HG03439 (cell line): ENCODE measurements around the gene TWF2.

Source experiments
- ATAC-seq: cut with Tn5 transposase; IDR thresholded peaks from one replicate; pipeline ENCODE4 v1.9.1; 2021; ENCODE audit warnings: mild to moderate bottlenecking, moderate library complexity; ENCODE audit not compliant: unreplicated experiment

The TWF2 gene

GRCh38 chr3:52223449-52224408 is 15.2 kb downstream of the TWF2 start:
- no peak for ATAC-seq

DNA sequence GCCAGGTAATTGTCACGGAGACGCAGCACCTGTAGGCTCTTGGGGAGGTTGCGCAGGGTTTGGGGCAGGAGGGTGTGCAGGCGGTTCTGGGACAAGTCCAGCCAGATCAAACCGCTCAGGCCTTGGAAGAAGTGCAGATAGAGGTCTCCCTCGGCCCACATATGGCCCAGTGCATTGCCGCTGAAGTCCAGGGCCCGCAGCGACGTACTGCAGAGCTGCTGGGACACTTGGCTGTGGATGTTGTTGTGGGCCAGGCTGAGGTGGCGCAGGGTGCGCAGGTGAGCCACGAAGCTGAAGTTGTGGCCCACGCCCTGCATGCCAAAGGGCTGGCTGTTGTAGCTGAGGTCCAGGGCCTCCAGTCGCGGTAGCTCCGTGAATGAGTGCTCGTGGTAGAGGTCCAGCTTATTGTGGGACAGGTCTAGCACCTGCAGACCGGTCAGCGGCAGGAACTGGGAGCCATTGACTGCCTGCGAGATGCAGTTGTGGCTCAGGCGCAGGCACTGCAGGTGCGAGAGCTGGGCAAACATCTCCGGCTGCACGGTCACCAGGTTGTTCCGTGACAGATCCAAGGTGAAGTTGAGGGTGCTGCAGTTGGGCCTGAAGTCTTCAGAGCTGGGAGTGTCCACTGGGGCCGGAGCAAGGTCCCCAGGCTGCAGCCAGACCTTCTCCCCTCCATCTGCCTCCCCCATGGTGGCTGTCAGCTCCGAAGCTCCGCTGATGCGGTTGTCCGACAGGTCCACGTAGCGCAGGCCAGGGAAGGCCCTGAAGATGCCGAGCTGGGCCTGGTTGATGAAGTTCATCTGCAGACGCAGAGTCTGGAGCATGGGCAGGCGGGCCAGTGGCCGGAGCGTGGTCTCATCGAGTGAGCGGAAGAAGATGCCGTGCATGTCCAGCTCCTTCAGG is 16.4 kb downstream of the TWF2 start:
- ATAC-seq = no peak

DNA sequence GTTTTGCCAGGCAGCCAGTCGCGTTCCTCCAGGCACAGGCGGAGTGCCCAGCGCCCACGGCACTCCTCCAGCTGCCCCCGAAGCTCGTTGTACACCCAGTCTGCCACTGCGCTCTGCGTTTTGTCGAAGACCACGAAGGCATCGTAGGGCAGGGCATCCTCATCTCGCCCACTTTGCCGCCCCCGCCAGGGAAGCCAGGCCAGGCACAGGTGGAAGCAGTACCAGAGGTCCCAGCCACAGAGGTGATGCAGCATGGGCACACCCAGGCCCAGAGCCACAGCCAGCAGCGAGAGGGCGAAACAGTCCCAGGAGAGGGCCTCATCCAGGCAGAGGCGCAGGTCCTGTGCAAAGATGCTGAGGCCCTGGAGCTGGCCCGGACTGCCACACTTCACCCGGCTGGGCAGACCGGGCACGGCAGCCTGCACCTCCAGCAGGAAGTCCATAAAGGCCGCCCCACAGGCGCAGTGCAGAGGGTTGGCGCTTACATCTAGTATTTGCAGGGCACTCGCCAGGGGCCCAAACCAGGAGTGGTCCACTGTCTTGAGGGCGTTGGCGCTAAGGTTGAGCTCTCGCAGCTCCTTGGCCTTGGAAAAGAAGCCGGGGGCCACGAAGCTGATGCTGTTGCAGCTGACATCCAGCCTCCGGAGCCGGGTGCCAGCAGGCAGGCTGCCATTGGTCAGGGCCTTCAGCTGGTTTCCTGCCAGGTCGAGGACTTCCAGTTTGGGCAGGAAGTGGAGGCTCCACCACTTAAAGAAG is 17.2 kb downstream of the TWF2 start:
- ATAC-seq = no peak

- ATAC-seq = no peak
Observed at GRCh38 chr3:52221141-52221562, 17.8 kb downstream of the TWF2 start.

DNA sequence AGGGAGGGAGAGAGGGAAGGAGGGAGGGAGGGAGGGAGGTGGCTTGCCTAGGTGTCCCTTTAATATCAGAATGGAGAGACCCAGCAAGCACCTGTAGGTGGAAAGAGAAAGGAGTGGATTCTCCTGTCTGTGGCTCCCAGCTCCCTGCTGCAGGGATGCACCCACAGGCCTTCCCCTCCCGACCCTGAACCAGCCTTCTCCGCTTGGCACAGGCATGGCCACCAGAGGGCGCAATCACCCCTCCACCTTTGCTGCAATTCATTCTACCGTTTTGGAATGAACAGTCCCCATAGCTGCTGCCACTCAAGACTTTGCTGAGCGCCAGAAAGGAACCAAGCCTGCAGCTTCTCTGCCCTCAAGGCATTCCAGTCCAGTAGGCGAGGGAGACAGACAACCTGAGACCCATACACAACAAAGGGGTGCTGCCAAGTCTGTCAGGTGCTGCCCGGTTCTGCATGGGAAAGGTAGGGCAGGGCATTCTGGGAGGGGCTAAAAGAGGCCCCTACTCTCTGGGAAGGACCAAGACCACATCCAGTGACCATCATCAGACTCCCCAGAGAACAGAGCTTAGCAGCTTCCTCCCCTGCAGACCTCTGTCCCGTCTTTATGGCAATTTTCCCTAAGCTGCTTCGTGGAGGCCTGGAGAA is 18.5 kb downstream of the TWF2 start:
- no peak for ATAC-seq

DNA sequence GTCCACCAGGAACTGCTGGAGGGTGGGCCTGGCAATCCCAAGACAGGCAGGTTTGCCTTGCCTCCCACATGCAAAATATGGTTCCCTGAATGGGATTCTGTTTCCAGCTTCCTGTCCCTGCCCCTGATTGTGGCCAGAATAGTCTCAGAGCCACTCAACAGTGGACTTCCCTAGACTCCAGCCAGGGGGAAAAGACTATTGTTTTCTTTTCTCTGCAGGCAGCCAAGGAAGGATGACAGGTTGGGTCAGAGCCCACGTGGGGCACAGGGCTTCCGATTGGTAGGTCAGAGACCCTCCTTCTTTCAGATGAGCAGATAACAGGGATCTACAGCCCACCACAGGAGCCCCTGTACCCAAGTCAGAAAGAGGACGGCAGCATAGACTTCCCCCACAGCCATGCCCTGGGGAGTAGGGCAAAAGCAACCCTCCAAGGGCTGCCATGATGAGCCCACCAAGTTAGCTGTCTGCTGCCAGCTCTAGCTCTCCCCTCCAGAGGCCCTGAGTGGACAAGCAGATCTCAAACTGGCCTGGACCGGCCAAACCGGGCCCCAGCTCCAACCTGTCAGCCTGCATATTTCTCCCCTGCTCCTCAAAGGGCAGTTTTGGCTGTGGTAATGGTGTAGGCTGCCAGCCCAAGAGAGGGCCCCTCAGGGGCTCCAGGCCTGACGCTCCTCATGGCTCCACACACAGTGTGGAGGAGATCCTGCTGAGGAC is 19.9 kb downstream of the TWF2 start:
- no peak for ATAC-seq

GRCh38 chr3:52218454-52218853 is 20.5 kb downstream of the TWF2 start:
- ATAC-seq = no peak

DNA sequence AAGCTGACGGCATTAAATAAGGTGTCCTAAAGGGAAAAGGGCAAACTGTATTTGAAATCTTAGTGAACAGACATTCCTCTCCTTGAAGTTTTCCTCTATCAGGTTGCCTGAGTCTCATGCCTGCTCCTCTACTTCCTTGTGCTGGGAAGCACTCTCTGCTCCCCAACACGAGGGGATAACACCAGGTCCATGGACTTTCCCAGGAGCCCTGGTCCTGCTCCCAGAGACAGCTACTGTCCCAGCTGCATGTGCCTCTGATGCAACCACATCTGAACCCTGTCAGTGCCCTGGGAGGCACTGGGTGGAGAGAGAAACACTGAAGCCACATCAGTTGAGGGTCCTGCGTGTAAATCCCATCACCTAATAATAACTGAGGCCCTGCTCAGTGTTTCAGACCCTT is 20.9 kb downstream of the TWF2 start:
- no peak for ATAC-seq

DNA sequence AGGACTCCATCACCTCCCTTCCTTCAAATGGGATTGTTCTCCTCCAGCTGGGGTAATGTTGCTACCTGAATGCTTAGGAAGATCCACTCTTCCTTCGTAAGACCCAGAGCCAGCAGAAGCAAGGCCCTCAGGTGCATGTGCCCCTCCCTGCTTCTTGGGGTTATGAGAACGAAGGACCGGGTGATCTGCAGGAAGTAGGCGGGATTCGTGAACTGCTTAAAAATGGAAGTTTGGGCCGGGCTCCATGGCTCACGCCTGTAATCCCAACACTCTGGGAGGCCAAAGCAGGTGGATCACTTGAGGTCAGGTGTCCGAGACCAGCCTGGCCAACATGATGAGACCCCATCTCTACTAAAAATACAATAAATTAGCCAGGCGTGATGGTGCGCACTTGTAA is 21.6 kb downstream of the TWF2 start:
- ATAC-seq = no peak

GRCh38 chr3:52216585-52217408 is 22.2 kb downstream of the TWF2 start:
- no peak for ATAC-seq

DNA sequence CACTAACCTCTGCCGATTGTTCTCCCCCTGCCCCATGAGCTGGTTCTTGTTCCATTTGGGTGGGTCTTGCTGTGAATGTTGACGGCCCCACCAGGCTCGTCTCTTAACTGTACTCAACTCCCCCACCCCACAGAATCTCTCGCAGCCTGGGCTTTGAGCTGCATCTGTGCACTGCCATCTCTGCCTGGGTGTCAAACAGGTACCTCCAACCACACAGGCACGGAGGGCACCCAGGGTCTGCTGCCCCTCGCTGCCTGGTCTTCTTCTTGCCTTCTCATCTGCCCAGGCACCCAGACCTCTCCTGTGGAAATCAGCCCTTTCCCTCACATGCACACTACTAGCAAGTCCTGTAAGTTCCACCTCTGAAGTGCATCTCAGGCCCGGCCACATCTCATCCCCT is 23.6 kb downstream of the TWF2 start:
- ATAC-seq = no peak

- no peak for ATAC-seq
Observed at GRCh38 chr3:52213901-52214300, 25.1 kb downstream of the TWF2 start.

DNA sequence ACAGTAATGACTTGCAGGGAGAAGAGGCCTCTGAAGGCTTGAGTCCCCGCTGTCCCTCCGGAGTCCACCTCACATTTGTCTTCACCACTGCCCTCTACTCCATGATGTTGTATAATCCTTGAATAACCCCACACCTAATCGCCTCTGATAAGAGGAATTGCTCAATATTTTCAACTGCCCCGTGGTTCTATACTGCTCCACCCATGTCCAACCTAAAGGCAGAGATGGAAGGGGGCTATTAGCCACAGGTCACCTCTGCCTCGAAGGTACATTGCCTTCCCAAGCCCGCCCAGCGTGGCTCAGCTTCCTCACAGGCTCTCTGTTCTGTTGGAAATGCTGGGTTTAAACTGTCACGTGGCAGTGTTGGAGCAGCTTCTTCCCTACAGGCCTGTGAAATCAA is 26.0 kb downstream of the TWF2 start:
- no peak for ATAC-seq

DNA sequence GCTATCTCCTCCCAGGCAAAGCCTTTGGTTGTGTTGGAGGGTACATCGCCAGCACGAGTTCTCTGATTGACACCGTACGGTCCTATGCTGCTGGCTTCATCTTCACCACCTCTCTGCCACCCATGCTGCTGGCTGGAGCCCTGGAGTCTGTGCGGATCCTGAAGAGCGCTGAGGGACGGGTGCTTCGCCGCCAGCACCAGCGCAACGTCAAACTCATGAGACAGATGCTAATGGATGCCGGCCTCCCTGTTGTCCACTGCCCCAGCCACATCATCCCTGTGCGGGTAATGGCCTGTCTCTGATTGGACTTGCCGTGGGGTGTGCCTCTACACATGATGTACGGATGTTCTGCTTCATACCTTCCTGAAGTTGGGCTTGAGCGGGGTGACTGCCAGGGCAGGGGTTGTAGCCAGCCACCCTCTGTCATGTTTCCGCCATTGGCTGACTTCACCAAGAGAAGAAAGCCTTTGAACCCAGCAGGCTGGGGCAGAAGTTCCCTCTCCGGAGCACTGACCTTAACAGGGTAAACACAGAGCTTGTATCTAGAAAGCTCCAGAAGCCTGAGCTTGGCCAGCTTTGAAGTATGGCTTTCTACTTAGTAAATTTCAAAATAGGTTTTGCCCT is 27.6 kb downstream of the TWF2 start:
- no peak for ATAC-seq

DNA sequence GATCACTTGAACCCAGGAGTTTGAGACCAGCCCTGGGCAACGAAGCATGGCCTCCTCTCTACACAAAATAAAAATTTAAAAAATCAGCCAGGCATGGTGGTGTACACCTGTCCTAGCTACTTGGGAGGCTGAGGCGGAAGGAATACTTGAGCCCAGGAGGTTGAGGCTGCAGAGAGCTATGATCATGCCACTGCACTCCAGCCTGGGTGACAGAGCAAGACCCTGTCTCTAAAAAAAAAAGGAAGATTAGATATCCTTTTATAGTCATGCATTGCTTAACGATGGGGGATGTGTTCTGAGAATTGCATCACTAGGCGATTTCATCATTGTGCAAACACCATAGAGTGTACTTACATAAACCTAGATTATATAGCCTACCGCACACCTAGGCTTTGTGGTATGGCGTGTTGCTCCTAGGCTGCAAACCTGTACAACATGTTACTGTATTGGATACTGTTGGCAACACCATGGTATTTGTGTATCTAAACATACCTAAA is 28.4 kb downstream of the TWF2 start:
- no peak for ATAC-seq

GRCh38 chr3:52210037-52210436 is 28.9 kb downstream of the TWF2 start:
- ATAC-seq = no peak

DNA sequence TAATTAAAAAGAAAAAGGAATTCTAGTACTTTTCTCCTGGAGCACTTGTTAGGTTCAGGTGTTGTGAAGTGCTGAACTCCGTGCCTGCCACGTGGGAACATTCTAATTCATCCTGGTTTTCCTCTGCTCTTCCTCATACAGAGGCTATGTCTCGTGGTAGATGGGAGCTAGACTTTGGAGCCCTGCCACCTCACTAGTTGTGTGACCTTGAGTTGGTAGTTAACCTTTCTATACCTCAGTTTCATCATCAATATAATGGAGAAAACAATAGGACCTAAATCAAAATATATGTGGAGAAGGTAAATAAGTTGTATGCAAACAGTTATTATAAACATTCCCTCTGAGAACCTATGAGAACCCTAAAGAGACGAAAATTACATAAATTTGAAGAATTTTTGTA is 30.4 kb downstream of the TWF2 start:
- ATAC-seq = no peak

GRCh38 chr3:52205727-52206372 is 33.1 kb downstream of the TWF2 start:
- ATAC-seq = no peak
